Endothelial cell of umbilical vein (primary cell): ENCODE results near the gene ATXN10. TPM values are rescaled to one million over a fixed set of nuclear protein-coding genes. Genes with fewer than 3 reads are reported as not detected.

Experiments used
- BruUV-seq: library from RNA; stranded (reverse); fragments of 400-500 nt; replicated peaks from 2 replicates; lab custom pipeline; 2021; lab: Mats Ljungman, UMichigan
- CTCF ChIA-PET: fragments of 300-600, 350-600 bp; sonication (Branson Sonifier 250); formaldehyde crosslinking; loops from one replicate; lab custom pipeline; 2021; ENCODE audit warnings: antibody characterized with exemption, inconsistent platforms; lab: Charles Lee
- POLR2A ChIA-PET: fragments of 300-600, 350-600 bp; sonication (Branson Sonifier 250); formaldehyde crosslinking; loops from one replicate; lab custom pipeline; 2021; ENCODE audit warnings: antibody characterized with exemption, inconsistent platforms; lab: Charles Lee
- DNase-seq: peaks from one replicate; pipeline ENCODE4 v3.0.0-alpha.2; 2011; ENCODE audit warnings: low read depth, low spot score
- FAIRE-seq: peaks from 2 replicates; lab custom pipeline; 2011; peaks lifted over from hg19 to GRCh38; lab: Jason Lieb, UNC
- H2AFZ ChIP-seq: 2 replicates; pipeline ENCODE4 v1.6.0; 2012; ENCODE audit warnings: low read depth, low read length, control low read depth, inconsistent platforms
- H3K27ac ChIP-seq: 2 replicates; pipeline ENCODE4 v1.5.1; 2011; ENCODE audit warnings: low read depth, mild to moderate bottlenecking, control low read depth, low read length, moderate library complexity; ENCODE audit not compliant: insufficient read depth
- H3K27me3 ChIP-seq, 2 experiments: 2 replicates each; pipeline versions ENCODE4 v1.6.0 to v1.6.1; 2011; ENCODE audit warnings: low read length in 2 of 2, mixed read lengths in 1 of 2; ENCODE audit not compliant: control insufficient read depth in 2 of 2, insufficient read depth in 2 of 2
- H3K36me3 ChIP-seq, 2 experiments: 2 replicates in 1 of 2; 3 replicates in 1 of 2; pipeline ENCODE4 v1.5.1; 2011; ENCODE audit warnings: low read length in 2 of 2, mild to moderate bottlenecking in 1 of 2, moderate library complexity in 1 of 2; ENCODE audit not compliant: control insufficient read depth in 2 of 2, insufficient read depth in 2 of 2; ENCODE audit errors: extremely low read depth in 1 of 2
- H3K4me1 ChIP-seq: 3 replicates; pipeline ENCODE4 v1.5.1; 2011; ENCODE audit warnings: mild to moderate bottlenecking, low read length; ENCODE audit not compliant: control insufficient read depth, insufficient read depth; ENCODE audit errors: extremely low read depth
- H3K4me2 ChIP-seq: 2 replicates; pipeline ENCODE4 v1.6.1; 2011; ENCODE audit warnings: low read length, control low read depth, mixed read lengths; ENCODE audit not compliant: insufficient read depth
- H3K4me3 ChIP-seq, 3 experiments: fragments of 200-600 bp in 1 of 3; sonication (generic), shearing (Covaris generic) in 1 of 3; replicated peaks in 1 of 3; 2 replicates each; pipeline ENCODE4 v1.5.1; 2011 to 2016; ENCODE audit warnings: control low read depth in 3 of 3, low read length in 3 of 3, mild to moderate bottlenecking in 2 of 3, inconsistent platforms in 1 of 3, low read depth in 1 of 3, moderate library complexity in 1 of 3; ENCODE audit not compliant: insufficient read depth in 1 of 3
- H3K79me2 ChIP-seq: 2 replicates; pipeline ENCODE4 v1.6.0; 2012; ENCODE audit warnings: low read length, inconsistent platforms; ENCODE audit not compliant: control insufficient read depth, insufficient read depth
- H3K9ac ChIP-seq: replicated peaks from 2 replicates; pipeline ENCODE3; 2011; ENCODE audit warnings: low read length, control low read depth; ENCODE audit not compliant: insufficient read depth; ENCODE audit errors: extremely low read depth
- H3K9me1 ChIP-seq: replicated peaks from 3 replicates; pipeline ENCODE4 v1.6.0; 2011; ENCODE audit warnings: mild to moderate bottlenecking, low read length; ENCODE audit not compliant: control insufficient read depth, insufficient read depth; ENCODE audit errors: extremely low read depth
- H3K9me3 ChIP-seq: replicated peaks from 2 replicates; pipeline ENCODE4 v1.5.1; 2012; ENCODE audit warnings: low read length, inconsistent platforms; ENCODE audit not compliant: control insufficient read depth, insufficient read depth
- H4K20me1 ChIP-seq: replicated peaks from 2 replicates; pipeline ENCODE3; 2011; ENCODE audit warnings: mild to moderate bottlenecking, low read length; ENCODE audit not compliant: control insufficient read depth, insufficient read depth; ENCODE audit errors: extremely low read depth
- CTCF ChIP-seq, 2 donors: IDR thresholded peaks; 1 replicate in 1 of 2; 2 replicates in 1 of 2; pipeline ENCODE4 v1.5.1; 2011; ENCODE audit warnings: low read length in 2 of 2, mild to moderate bottlenecking in 2 of 2, moderate library complexity in 2 of 2, control low read depth in 1 of 2, inconsistent platforms in 1 of 2, low read depth in 1 of 2; ENCODE audit not compliant: insufficient read depth in 1 of 2; ENCODE audit errors: extremely low read depth in 1 of 2
- EZH2 ChIP-seq: IDR thresholded peaks from 2 replicates; pipeline ENCODE4 v1.6.1; 2012; ENCODE audit warnings: borderline replicate concordance, low read depth, mild to moderate bottlenecking, moderate library complexity, low read length, inconsistent platforms; ENCODE audit not compliant: severe bottlenecking
- FOS ChIP-seq: IDR thresholded peaks from 2 replicates; pipeline ENCODE4 v1.6.1; 2011; ENCODE audit warnings: mild to moderate bottlenecking, low read length, moderate library complexity, borderline replicate concordance; ENCODE audit not compliant: insufficient read depth
- GATA2 ChIP-seq: IDR thresholded peaks from 2 replicates; pipeline ENCODE4 v1.7.0; 2011; ENCODE audit warnings: low read depth, mild to moderate bottlenecking, moderate library complexity, mixed read lengths, low read length; ENCODE audit not compliant: insufficient read length, insufficient read depth
- JUN ChIP-seq: IDR thresholded peaks from 2 replicates; pipeline ENCODE4 v1.6.1; 2011; ENCODE audit warnings: borderline replicate concordance, low read depth; ENCODE audit not compliant: insufficient read length, insufficient read depth
- MYC ChIP-seq: IDR thresholded peaks from one replicate; pipeline ENCODE4 v1.6.1; 2011; ENCODE audit warnings: mild to moderate bottlenecking, low read depth, low read length
- POLR2A ChIP-seq: IDR thresholded peaks from 2 replicates; pipeline ENCODE4 v1.6.1; 2012; ENCODE audit warnings: low read depth, mild to moderate bottlenecking, control low read depth, low read length
- POLR2AphosphoS5 ChIP-seq: IDR thresholded peaks from 2 replicates; pipeline ENCODE4 v1.6.1; 2012; ENCODE audit warnings: low read depth, mild to moderate bottlenecking, control low read depth, low read length, moderate library complexity; ENCODE audit not compliant: insufficient read depth
- dilution Hi-C: fragments of 300-500 bp; cut with MboI; formaldehyde crosslinking; loops from one replicate; pipeline ENCODE4 v1.15.0; 2019; ENCODE audit warnings: low sequenced_read_pairs; ENCODE audit not compliant: extremely low pct_ligation_motif_present
- intact Hi-C: fragments of 100-400 bp; cut with micrococcal nuclease; formaldehyde crosslinking; loops from one replicate; pipeline ENCODE4 v1.10.0; 2022
- polyA plus RNA-seq, 4 experiments: library from polyadenylated mRNA; depleted of rRNA in 3 of 4; stranded (reverse) in 3 of 4; unstranded in 1 of 4; fragments of >200 nt; gene quantifications; 2 replicates each; pipeline versions ENCODE4 v1.2.1 to v1.2.3, GENCODE V29; 2011 to 2012; ENCODE audit warnings: missing spikeins in 1 of 4
- total RNA-seq: library from RNA; stranded (reverse); gene quantifications from 2 replicates; pipeline ENCODE4 v1.2.3, GENCODE V29; 2021
- TF ChIP-seq, protein P1 (sequence below): IDR thresholded peaks from 2 replicates; pipeline ENCODE4 v1.6.1; 2011; ENCODE audit not compliant: insufficient read depth, insufficient read length

ATXN10 gene
- total and polyA plus RNA-seq, 2 donors (not counting 3 experiments of a cell fraction or from before 2014, with no cell fraction given): 73.2 to 91.9 TPM

- Histone ChIP-seq H3K9me1 (no peaks in the 10 kb centered on the region), H4K20me1 (peaks cover 7% of the 10 kb centered on the region), H3K4me3 (no peak overlapping the region), H3K4me1 (peaks cover 7% of the 10 kb centered on the region), H3K27ac (no peak overlapping the region), H3K9me3 (no peaks in the 10 kb centered on the region), H3K36me3 (no peaks in the 10 kb centered on the region), H3K27me3 (no peaks in the 10 kb centered on the region), H3K9ac (no peak overlapping the region), H3K4me2 (no peak overlapping the region), H3K79me2 (peaks cover 6% of the 10 kb centered on the region), H2AFZ (no peak overlapping the region)
- BruUV-seq: no TSS peak
- no peak for DNase-seq
- TF ChIP-seq, protein P1, sequence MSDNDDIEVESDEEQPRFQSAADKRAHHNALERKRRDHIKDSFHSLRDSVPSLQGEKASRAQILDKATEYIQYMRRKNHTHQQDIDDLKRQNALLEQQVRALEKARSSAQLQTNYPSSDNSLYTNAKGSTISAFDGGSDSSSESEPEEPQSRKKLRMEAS: no peak
- no peak for TF ChIP-seq CTCF (IDR thresholded peaks at IDR 0.05; ENCODE audit: extremely low read depth in 1 of 2, insufficient read depth in 1 of 2, low read depth in 1 of 2, low read length in 2 of 2)
- dilution Hi-C loops: no loop called here
- intact Hi-C loops: no loop called here
- CTCF ChIA-PET: interaction anchor here (1.4 kb wide), 2 partner anchors 10 to 50 kb away, joined by 4 read pairs; no protein-coding TSS in a partner anchor
- no peak for FAIRE-seq
- POLR2A ChIA-PET: no interaction called here
Observed at GRCh38 chr22:45781459-45781858, 109.8 kb downstream of the ATXN10 start.

DNA sequence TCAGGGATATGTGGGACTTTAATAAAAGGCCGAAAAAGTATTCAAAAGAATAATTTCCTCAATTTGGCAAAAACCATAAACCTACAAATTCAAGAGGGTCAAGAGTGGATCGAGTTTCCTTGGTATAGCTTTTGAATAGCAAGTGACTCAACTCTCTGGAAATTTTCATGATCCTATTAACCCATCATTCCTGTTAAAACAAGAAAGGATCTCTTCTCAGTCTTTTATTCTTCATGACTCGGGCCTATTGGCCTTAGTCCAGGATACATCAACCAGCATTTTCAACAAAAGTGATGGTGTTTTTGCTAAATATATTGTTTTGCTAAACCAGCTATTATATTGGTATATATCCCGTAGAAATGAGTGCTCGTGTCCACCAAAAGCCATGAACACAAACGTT, 110.3 kb downstream of the ATXN10 start:
- Histone ChIP-seq H3K36me3 (no peaks in the 10 kb centered on the region), H3K9me1 (no peaks in the 10 kb centered on the region), H4K20me1 (peaks cover 7% of the 10 kb centered on the region), H2AFZ (no peak overlapping the region), H3K4me1 (peaks cover 7% of the 10 kb centered on the region), H3K79me2 (peaks cover 6% of the 10 kb centered on the region), H3K9ac (no peak overlapping the region), H3K27me3 (no peaks in the 10 kb centered on the region), H3K9me3 (no peaks in the 10 kb centered on the region), H3K27ac (no peak overlapping the region), H3K4me2 (no peak overlapping the region), H3K4me3 (no peak overlapping the region)
- DNase-seq (no peak), FAIRE-seq (no peak)
- BruUV-seq: no TSS peak
- TF ChIP-seq, protein P1: no peak
- no peak for TF ChIP-seq CTCF (IDR thresholded peaks at IDR 0.05; ENCODE audit: extremely low read depth in 1 of 2, insufficient read depth in 1 of 2, low read depth in 1 of 2, low read length in 2 of 2)
- TF ChIP-seq POLR2AphosphoS5: no peak
- no peak for TF ChIP-seq EZH2
- TF ChIP-seq FOS: no peak
- TF ChIP-seq MYC: no peak
- TF ChIP-seq POLR2A: no peak
- no peak for TF ChIP-seq JUN
- TF ChIP-seq GATA2: no peak
- CTCF ChIA-PET: interaction anchor here (1.4 kb wide), 2 partner anchors 10 to 50 kb away, joined by 4 read pairs; no protein-coding TSS in a partner anchor
- intact Hi-C loops (no loop called here), dilution Hi-C loops (no loop called here)
- POLR2A ChIA-PET: no interaction called here
